ENCODE measurements around the gene ELMO1. TPM values are rescaled to one million over a fixed set of nuclear protein-coding genes. Genes with fewer than 3 reads are reported as not detected.

Gene ELMO1
- total and polyA plus RNA-seq, 2 of the 13 experiments (the other 11 are each of a cell fraction or from before 2014, with no cell fraction given) = 0.11 to 0.17 TPM

GRCh38 chr7:36949711-36950600, 498.7 kb downstream of the ELMO1 start (continued):
- TF ChIP-seq HMGXB3 (CRISPR knock-in tag; IDR thresholded peaks at IDR 0.05; ENCODE audit: borderline replicate concordance) (peak; percentile 72; the same call in 1 of the 2 replicates), ZNF780A (CRISPR knock-in tag; IDR thresholded peaks at IDR 0.05) (no peak), CHD4 (IDR thresholded peaks at IDR 0.05; ENCODE audit: borderline replicate concordance, low read length) (no peak), ZC3H13 (CRISPR knock-in tag; IDR thresholded peaks at IDR 0.05) (no peak), SP1 (IDR thresholded peaks at IDR 0.05) (no peak), SP1 (CRISPR knock-in tag; IDR thresholded peaks at IDR 0.05) (no peak), KLF15 (CRISPR knock-in tag; IDR thresholded peaks at IDR 0.05; ENCODE audit: borderline replicate concordance) (no peak), TGIF2 (CRISPR knock-in tag; IDR thresholded peaks at IDR 0.05) (no peak), ZNF296 (CRISPR knock-in tag; conservative IDR thresholded peaks at IDR 0.05) (no peak), KDM1A (CRISPR knock-in tag; IDR thresholded peaks at IDR 0.05) (peak; percentile 56; the same call in 1 of the 2 replicates), CREB3 (CRISPR knock-in tag; IDR thresholded peaks at IDR 0.05) (no peak), MXD4 (CRISPR knock-in tag; IDR thresholded peaks at IDR 0.05) (no peak), ZNF318 (CRISPR knock-in tag; IDR thresholded peaks at IDR 0.05) (no peak)

All from HepG2 (cell line).